Adrenal gland (tissue), 12 donors: ENCODE data around the gene ASB6. TPM values are rescaled to one million over a fixed set of nuclear protein-coding genes. Genes with fewer than 3 reads are reported as not detected.
A peak's percentile ranks its signal among the peaks of the same experiment; 100 is the strongest.

Source experiments
- DNase-seq, 7 donors: peaks; one replicate each; pipeline ENCODE4 v3.0.0-alpha.2; 2019 to 2020
- H3K27ac ChIP-seq, 5 donors: fragments of 200-600 bp; sonication (generic) in 4 of 5; 1 replicate in 3 of 5; 2 replicates in 2 of 5; pipeline versions ENCODE4 v1.5.1 to v1.8.0; 2016 to 2020; ENCODE audit warnings: mild to moderate bottlenecking in 1 of 5
- H3K27me3 ChIP-seq: fragments of 200-600 bp; 2 replicates; pipeline ENCODE4 v1.8.0; 2021
- H3K36me3 ChIP-seq, 2 donors: fragments of 200-600 bp; replicated peaks in 1 of 2; 1 replicate in 1 of 2; 2 replicates in 1 of 2; pipeline versions ENCODE4 v1.5.1 to v1.8.0; 2018 to 2022
- H3K4me1 ChIP-seq, 2 donors: fragments of 200-600 bp; replicated peaks in 1 of 2; 1 replicate in 1 of 2; 2 replicates in 1 of 2; pipeline versions ENCODE4 v1.5.1 to v1.8.0; 2018 to 2021
- H3K4me3 ChIP-seq, 4 donors: fragments of 200-600 bp; sonication (generic) in 3 of 4; one replicate each; pipeline ENCODE4 v1.5.1; 2016 to 2018
- H3K9me3 ChIP-seq, 3 donors: fragments of 200-600 bp; sonication (generic) in 1 of 3; replicated peaks in 1 of 3; 1 replicate in 2 of 3; 2 replicates in 1 of 3; pipeline versions ENCODE4 v1.5.1 to v1.8.0; 2016 to 2021
- CTCF ChIP-seq, 6 experiments: fragments of 450-650 bp in 4 of 6; fragments of 200-600 bp in 2 of 6; sonication (generic) in 1 of 6; IDR thresholded peaks; 1 replicate in 5 of 6; 2 replicates in 1 of 6; pipeline versions ENCODE4 v1.5.1 to v1.8.0; 2016 to 2021; ENCODE audit warnings: antibody characterized with exemption in 6 of 6, mild to moderate bottlenecking in 2 of 6, moderate library complexity in 1 of 6
- POLR2A ChIP-seq, 2 donors: fragments of 450-650 bp; IDR thresholded peaks; one replicate each; pipeline ENCODE4 v1.6.1; 2017; ENCODE audit warnings: antibody characterized with exemption in 2 of 2, mild to moderate bottlenecking in 2 of 2, moderate library complexity in 1 of 2
- WGBS, 4 donors: extraction: QIAGEN DNeasy Blood & Tissue Kit in 2 of 4; methylation state at CpG; one replicate each; pipeline versions ENCODE4 v1.1.5 to v1.1.7; 2013 to 2017; 5-methylcytosine and 5-hydroxymethylcytosine counted together
- intact Hi-C, 2 donors: fragments of 100-400 bp; cut with DNase I; formaldehyde crosslinking; loops; one replicate each; pipeline versions ENCODE4 v1.14.1 to v1.15.0; 2022 to 2023
- polyA plus RNA-seq, 3 donors: library from polyadenylated mRNA; stranded (reverse); fragments of 200-250 nt in 2 of 3; fragments of 350-450 nt in 1 of 3; fragmentation: Illumina TruSeq in 1 of 3; extraction: RNeasy Lipid Tissue Mini Kit (QIAGEN cat#74804) in 1 of 3; gene quantifications; one replicate each; pipeline ENCODE4 v1.2.3, GENCODE V29; 2013 to 2014
- total RNA-seq, 9 donors: library from RNA; depleted of rRNA in 4 of 9; stranded (reverse); fragments of >200 nt in 4 of 9; fragments of 120-200 nt in 1 of 9; fragmentation: NEBNext Ultra II Directional in 1 of 9; extraction: Animal tissue kit (Norgen Biotek cat#: 25700) in 1 of 9; gene quantifications; one replicate each; pipeline versions ENCODE4 v1.1.0 to v1.2.4, GENCODE V29; 2013 to 2023
- donor health status: healthy with polysubstance abuse.
- donor health status: Bipolar disorder and iron deficiency.
- donor health status: DM: yes; HTN: yes; CAD: no.
- donor health status: DM: no; HTN: no; CAD: no.
- donor health status: DM: no; HTN: no; CAD: no.
- donor health status: DM: yes; HTN: yes; CAD: no.

ASB6 gene
- total and polyA plus RNA-seq, 12 donors = 10.0 to 34.2 (median 26.8) TPM

- Histone ChIP-seq H3K4me1 (peaks cover 14 to 26% of the 10 kb centered on the region in 2 donors), H3K27ac (peak overlapping the region in 1 of 5 donors; percentile 10)
- TF ChIP-seq CTCF (IDR thresholded peaks at IDR 0.05) (no peak), POLR2A (IDR thresholded peaks at IDR 0.05) (no peak)
Observed at GRCh38 chr9:129612815-129613519, 29.0 kb downstream of the ASB6 start.

GRCh38 chr9:129612123-129612522, 29.8 kb downstream of the ASB6 start:
- 44 to 66% (median 59%) methylated on average over 5 to 7 of the region's 7 CpGs for WGBS, 4 donors
- H3K27ac ChIP-seq = no peak overlapping the region
- intact Hi-C loops = loop anchor here (5.0 to 10.0 kb wide), 3 partner anchors 227 to 475 kb away; no protein-coding TSS in a partner anchor

More at GRCh38 chr9:129612815-129613519, 29.0 kb downstream of the ASB6 start:
- WGBS, 4 donors = 72 to 90% (median 84%) methylated on average over 4 to 15 of the region's 15 CpGs
- intact Hi-C loops = loop anchor here (5.0 to 10.0 kb wide), 3 partner anchors 228 to 476 kb away; no protein-coding TSS in a partner anchor
- no peak for DNase-seq
- H3K9me3 ChIP-seq = no peaks in the 10 kb centered on the region
- no peaks in the 10 kb centered on the region for H3K36me3 ChIP-seq
- H3K27me3 ChIP-seq = no peaks in the 10 kb centered on the region
- H3K4me3 ChIP-seq = no peak overlapping the region

DNA sequence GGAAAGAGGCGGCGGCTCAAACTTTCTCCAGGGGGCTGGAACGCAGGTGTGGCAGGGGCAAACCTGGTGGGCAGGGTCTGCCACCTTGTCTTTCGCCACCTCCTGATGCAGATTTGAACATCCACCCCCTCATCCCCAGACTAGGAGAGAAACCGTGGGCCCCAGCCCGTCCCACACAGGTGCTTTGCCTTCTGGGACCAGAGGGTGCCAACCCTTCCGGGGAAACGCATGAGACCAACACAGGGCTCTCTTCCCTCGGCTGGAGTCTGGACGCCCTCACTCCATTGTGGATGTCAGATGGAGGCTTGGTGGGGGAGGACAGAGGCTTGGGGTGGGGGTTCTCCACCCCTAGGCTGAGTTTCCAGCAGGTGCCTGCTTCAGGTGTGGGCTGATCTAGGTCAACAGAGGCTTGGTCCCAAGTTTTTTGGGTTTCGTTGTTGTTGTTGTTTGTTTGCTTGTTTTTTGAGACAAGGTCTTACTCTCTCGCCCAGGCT, 30.6 kb downstream of the ASB6 start:
- Histone ChIP-seq H3K36me3 (no peaks in the 10 kb centered on the region), H3K4me3 (peak overlapping the region in 1 of 4 donors; percentile 90), H3K27me3 (no peaks in the 10 kb centered on the region), H3K4me1 (peaks cover 14 to 35% of the 10 kb centered on the region in 2 donors), H3K27ac (peak overlapping the region in 1 of 5 donors; percentile 88), H3K9me3 (no peaks in the 10 kb centered on the region)
- peak in 1 of 7 donors; percentile 20 for DNase-seq
- intact Hi-C loops = loop anchor here (2.0 to 10.0 kb wide), 4 partner anchors 227 to 474 kb away; no protein-coding TSS in a partner anchor
- 29 to 47% (median 32%) methylated on average over 4 to 12 of the region's 12 CpGs for WGBS, 4 donors
- no peak for TF ChIP-seq CTCF (IDR thresholded peaks at IDR 0.05)
- TF ChIP-seq POLR2A (IDR thresholded peaks at IDR 0.05) = no peak

More at GRCh38 chr9:129612123-129612522, 29.8 kb downstream of the ASB6 start:
- H3K36me3 ChIP-seq = no peaks in the 10 kb centered on the region
- peak in 1 of 7 donors; percentile 52 for DNase-seq
- H3K27me3 ChIP-seq = no peaks in the 10 kb centered on the region
- H3K4me1 ChIP-seq = peaks cover 14 to 32% of the 10 kb centered on the region in 2 donors
- no peaks in the 10 kb centered on the region for H3K9me3 ChIP-seq
- TF ChIP-seq CTCF (IDR thresholded peaks at IDR 0.05) (no peak), POLR2A (IDR thresholded peaks at IDR 0.05) (no peak)
- H3K4me3 ChIP-seq = no peak overlapping the region

DNA sequence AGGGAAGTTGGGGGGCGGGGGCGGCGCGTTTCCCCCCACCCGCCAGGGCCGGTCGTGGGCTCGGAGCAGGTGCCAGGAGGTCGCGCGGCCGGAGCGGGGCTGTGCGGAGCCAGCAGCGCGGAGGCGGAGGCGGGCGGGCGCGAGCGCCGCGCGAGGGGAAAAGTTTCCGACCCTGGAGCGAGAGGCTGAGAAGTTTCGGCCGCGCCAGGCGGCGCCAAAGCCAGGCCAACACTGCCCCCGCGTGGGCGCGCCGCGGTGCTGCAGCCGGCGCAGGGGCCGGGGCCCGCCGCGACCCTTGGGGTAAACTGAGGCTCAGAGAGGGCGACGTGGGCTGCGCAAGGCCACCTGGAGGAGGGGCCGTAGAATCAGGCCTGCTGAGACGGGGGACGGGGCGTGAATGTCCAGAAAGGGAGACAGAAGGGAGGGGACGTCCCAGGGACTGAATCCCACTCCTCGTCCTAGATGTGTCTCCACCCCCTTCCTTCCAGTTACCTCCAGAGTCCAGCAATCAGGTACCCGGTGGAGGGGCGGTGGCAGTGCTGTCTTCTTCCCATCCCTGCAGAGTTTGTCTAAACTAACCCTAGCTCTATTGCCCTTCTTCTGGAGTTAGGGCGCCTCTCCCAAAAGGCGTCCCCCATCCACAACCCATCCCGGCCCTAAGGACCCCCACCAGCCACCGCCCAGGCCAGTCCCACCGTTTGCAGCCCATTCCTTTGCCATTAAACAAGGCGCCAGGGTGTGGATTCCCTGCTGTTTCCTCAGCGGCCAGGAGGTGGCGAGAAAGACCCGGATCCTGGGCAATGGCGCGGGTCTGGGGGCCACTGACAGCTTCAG, 31.3 kb downstream of the ASB6 start:
- Histone ChIP-seq H3K4me3 (peak overlapping the region in 2 of 4 donors; percentile 67 to 90), H3K9me3 (no peaks in the 10 kb centered on the region), H3K4me1 (peaks cover 14 to 35% of the 10 kb centered on the region in 2 donors), H3K27ac (peak overlapping the region; percentile 48 to 92 (median 80)), H3K27me3 (no peaks in the 10 kb centered on the region), H3K36me3 (no peaks in the 10 kb centered on the region)
- intact Hi-C loops = loop anchor here (2.0 to 10.0 kb wide), 4 partner anchors 226 to 473 kb away; no protein-coding TSS in a partner anchor
- peak in 1 of 2 donors; percentile 14 for TF ChIP-seq POLR2A (IDR thresholded peaks at IDR 0.05)
- TF ChIP-seq CTCF (IDR thresholded peaks at IDR 0.05) = peak; percentile 57 to 100 (median 91)
- 0 to 1% (median 0%) methylated on average over 1 to 65 of the region's 66 CpGs for WGBS, 4 donors
- peak; percentile 72 to 92 (median 80) for DNase-seq
